ENCODE data around the gene ZNF571.
A peak's percentile ranks its signal among the peaks of the same experiment; 100 is the strongest.

ZNF571 gene
- 13.7 to 19.5 (median 19.1) reads per million in 3 donors for total RNA-seq

- H3K27ac ChIP-seq (ENCODE audit: insufficient read depth, low read length, poor library complexity, severe bottlenecking): peak within 1 kb of the TSS; percentile 93
- DNase-seq: peak; percentile 75 to 84 (median 82)
- H3K27me3 ChIP-seq (replicated peaks; ENCODE audit: control insufficient read depth, insufficient read depth, low read length, poor library complexity, severe bottlenecking): no peaks in the 10 kb centered on the region
- H3K4me1 ChIP-seq (ENCODE audit: control insufficient read depth, insufficient read depth, low read length, poor library complexity, severe bottlenecking): peaks cover 6% of the 10 kb centered on the region
- H3K4me3 ChIP-seq (ENCODE audit: insufficient read depth, low read depth, low read length, poor library complexity, severe bottlenecking): peak within 1 kb of the TSS; percentile 71
- peaks cover 11% of the 10 kb centered on the region for H3K36me3 ChIP-seq (ENCODE audit: control insufficient read depth, insufficient read depth, low read length)
- H3K9me3 ChIP-seq (ENCODE audit: control insufficient read depth, low read length): peaks cover 4% of the 10 kb centered on the region
These were observed at the start of gene ZNF571, which contains the start of gene ZNF540 for GRCh38 chr19:37594304-37594981. Gene ZNF571 (minus strand): TSS chr19:37594792. CDS start chr19:37586676, 8,116 bp downstream. Gene ZNF540 (plus strand): TSS chr19:37594876. CDS start chr19:37598448, 3,572 bp downstream.

GRCh38 chr19:37635076-37636056 is 40.8 kb upstream of the ZNF571 start:
- Histone ChIP-seq H3K36me3 (ENCODE audit: control insufficient read depth, insufficient read depth, low read length) (peaks cover 24% of the 10 kb centered on the region), H3K27me3 (replicated peaks; ENCODE audit: control insufficient read depth, insufficient read depth, low read length, poor library complexity, severe bottlenecking) (no peaks in the 10 kb centered on the region), H3K4me3 (ENCODE audit: insufficient read depth, low read depth, low read length, poor library complexity, severe bottlenecking) (no peak overlapping the region), H3K27ac (ENCODE audit: insufficient read depth, low read length, poor library complexity, severe bottlenecking) (no peak overlapping the region), H3K4me1 (ENCODE audit: control insufficient read depth, insufficient read depth, low read length, poor library complexity, severe bottlenecking) (no peaks in the 10 kb centered on the region), H3K9me3 (ENCODE audit: control insufficient read depth, low read length) (peaks cover 61% of the 10 kb centered on the region)
- DNase-seq: no peak

GRCh38 chr19:37594982-37595382 is 390 bp upstream of the ZNF571 start:
- H3K27me3 ChIP-seq (replicated peaks; ENCODE audit: control insufficient read depth, insufficient read depth, low read length, poor library complexity, severe bottlenecking): no peaks in the 10 kb centered on the region
- H3K9me3 ChIP-seq (ENCODE audit: control insufficient read depth, low read length): peaks cover 4% of the 10 kb centered on the region
- peaks cover 6% of the 10 kb centered on the region for H3K4me1 ChIP-seq (ENCODE audit: control insufficient read depth, insufficient read depth, low read length, poor library complexity, severe bottlenecking)
- H3K4me3 ChIP-seq (ENCODE audit: insufficient read depth, low read depth, low read length, poor library complexity, severe bottlenecking): peak overlapping the region; percentile 71
- DNase-seq: peak; percentile 52 to 58 (median 55)
- H3K36me3 ChIP-seq (ENCODE audit: control insufficient read depth, insufficient read depth, low read length): peaks cover 16% of the 10 kb centered on the region
- peak overlapping the region; percentile 93 for H3K27ac ChIP-seq (ENCODE audit: insufficient read depth, low read length, poor library complexity, severe bottlenecking)

- no peak for DNase-seq
- peaks cover 7% of the 10 kb centered on the region for H3K36me3 ChIP-seq (ENCODE audit: control insufficient read depth, insufficient read depth, low read length)
- peaks cover 4% of the 10 kb centered on the region for H3K9me3 ChIP-seq (ENCODE audit: control insufficient read depth, low read length)
- H3K27ac ChIP-seq (ENCODE audit: insufficient read depth, low read length, poor library complexity, severe bottlenecking): peak overlapping the region; percentile 93
- H3K27me3 ChIP-seq (replicated peaks; ENCODE audit: control insufficient read depth, insufficient read depth, low read length, poor library complexity, severe bottlenecking): no peaks in the 10 kb centered on the region
- peaks cover 6% of the 10 kb centered on the region for H3K4me1 ChIP-seq (ENCODE audit: control insufficient read depth, insufficient read depth, low read length, poor library complexity, severe bottlenecking)
- peak overlapping the region; percentile 71 for H3K4me3 ChIP-seq (ENCODE audit: insufficient read depth, low read depth, low read length, poor library complexity, severe bottlenecking)
These were observed 642 bp downstream of the ZNF571 start for GRCh38 chr19:37593996-37594303.

- Histone ChIP-seq H3K4me1 (ENCODE audit: control insufficient read depth, insufficient read depth, low read length, poor library complexity, severe bottlenecking) (no peaks in the 10 kb centered on the region), H3K27me3 (replicated peaks; ENCODE audit: control insufficient read depth, insufficient read depth, low read length, poor library complexity, severe bottlenecking) (no peaks in the 10 kb centered on the region), H3K4me3 (ENCODE audit: insufficient read depth, low read depth, low read length, poor library complexity, severe bottlenecking) (no peak overlapping the region), H3K27ac (ENCODE audit: insufficient read depth, low read length, poor library complexity, severe bottlenecking) (no peak overlapping the region), H3K36me3 (ENCODE audit: control insufficient read depth, insufficient read depth, low read length) (peaks cover 81% of the 10 kb centered on the region), H3K9me3 (ENCODE audit: control insufficient read depth, low read length) (peaks cover 14% of the 10 kb centered on the region)
- no peak for DNase-seq
These were observed 11.3 kb downstream of the ZNF571 start for GRCh38 chr19:37583340-37583739.

GRCh38 chr19:37572203-37572602 is 22.4 kb downstream of the ZNF571 start:
- Histone ChIP-seq H3K36me3 (ENCODE audit: control insufficient read depth, insufficient read depth, low read length) (peaks cover 35% of the 10 kb centered on the region), H3K9me3 (ENCODE audit: control insufficient read depth, low read length) (peaks cover 32% of the 10 kb centered on the region), H3K27ac (ENCODE audit: insufficient read depth, low read length, poor library complexity, severe bottlenecking) (no peak overlapping the region), H3K4me1 (ENCODE audit: control insufficient read depth, insufficient read depth, low read length, poor library complexity, severe bottlenecking) (no peaks in the 10 kb centered on the region), H3K27me3 (replicated peaks; ENCODE audit: control insufficient read depth, insufficient read depth, low read length, poor library complexity, severe bottlenecking) (no peaks in the 10 kb centered on the region), H3K4me3 (ENCODE audit: insufficient read depth, low read depth, low read length, poor library complexity, severe bottlenecking) (no peak overlapping the region)
- no peak for DNase-seq

GRCh38 chr19:37565370-37565669 is 29.3 kb downstream of the ZNF571 start:
- DNase-seq: no peak
- Histone ChIP-seq H3K4me3 (ENCODE audit: insufficient read depth, low read depth, low read length, poor library complexity, severe bottlenecking) (no peak overlapping the region), H3K36me3 (ENCODE audit: control insufficient read depth, insufficient read depth, low read length) (peaks cover 35% of the 10 kb centered on the region), H3K9me3 (ENCODE audit: control insufficient read depth, low read length) (peaks cover 81% of the 10 kb centered on the region), H3K4me1 (ENCODE audit: control insufficient read depth, insufficient read depth, low read length, poor library complexity, severe bottlenecking) (no peaks in the 10 kb centered on the region), H3K27me3 (replicated peaks; ENCODE audit: control insufficient read depth, insufficient read depth, low read length, poor library complexity, severe bottlenecking) (no peaks in the 10 kb centered on the region), H3K27ac (ENCODE audit: insufficient read depth, low read length, poor library complexity, severe bottlenecking) (no peak overlapping the region)

- no peak for DNase-seq
- H3K27ac ChIP-seq (ENCODE audit: insufficient read depth, low read length, poor library complexity, severe bottlenecking): no peak overlapping the region
- no peak overlapping the region for H3K4me3 ChIP-seq (ENCODE audit: insufficient read depth, low read depth, low read length, poor library complexity, severe bottlenecking)
- no peaks in the 10 kb centered on the region for H3K27me3 ChIP-seq (replicated peaks; ENCODE audit: control insufficient read depth, insufficient read depth, low read length, poor library complexity, severe bottlenecking)
- peaks cover 31% of the 10 kb centered on the region for H3K36me3 ChIP-seq (ENCODE audit: control insufficient read depth, insufficient read depth, low read length)
- peaks cover 77% of the 10 kb centered on the region for H3K9me3 ChIP-seq (ENCODE audit: control insufficient read depth, low read length)
- H3K4me1 ChIP-seq (ENCODE audit: control insufficient read depth, insufficient read depth, low read length, poor library complexity, severe bottlenecking): no peaks in the 10 kb centered on the region
These were observed 29.8 kb downstream of the ZNF571 start for GRCh38 chr19:37564624-37565369.

GRCh38 chr19:37563518-37563917 is 31.1 kb downstream of the ZNF571 start:
- peaks cover 24% of the 10 kb centered on the region for H3K36me3 ChIP-seq (ENCODE audit: control insufficient read depth, insufficient read depth, low read length)
- DNase-seq: no peak
- no peak overlapping the region for H3K27ac ChIP-seq (ENCODE audit: insufficient read depth, low read length, poor library complexity, severe bottlenecking)
- no peak overlapping the region for H3K4me3 ChIP-seq (ENCODE audit: insufficient read depth, low read depth, low read length, poor library complexity, severe bottlenecking)
- no peaks in the 10 kb centered on the region for H3K27me3 ChIP-seq (replicated peaks; ENCODE audit: control insufficient read depth, insufficient read depth, low read length, poor library complexity, severe bottlenecking)
- H3K9me3 ChIP-seq (ENCODE audit: control insufficient read depth, low read length): peaks cover 82% of the 10 kb centered on the region
- no peaks in the 10 kb centered on the region for H3K4me1 ChIP-seq (ENCODE audit: control insufficient read depth, insufficient read depth, low read length, poor library complexity, severe bottlenecking)
